PC-9 (cell line): ENCODE results near the gene RGS7. TPM values are rescaled to one million over a fixed set of nuclear protein-coding genes. Genes with fewer than 3 reads are reported as not detected.

Experiments
- Bru-seq: library from RNA; stranded (reverse); fragments of 400-500 nt; gene quantifications from one replicate; lab custom pipeline; 2021; lab: Mats Ljungman, UMichigan
- BruChase-seq, 2 experiments: library from RNA; stranded (reverse); fragments of 400-500 nt; gene quantifications; one replicate each; lab custom pipeline; 2021; lab: Mats Ljungman, UMichigan
- BruUV-seq: library from RNA; stranded (reverse); fragments of 400-500 nt; replicated peaks from 2 replicates; lab custom pipeline; 2021; lab: Mats Ljungman, UMichigan
- CTCF ChIA-PET: fragments of 300-600 bp; sonication (Branson Sonifier 250); formaldehyde crosslinking; loops from one replicate; lab custom pipeline; 2022; ENCODE audit warnings: antibody characterized with exemption; lab: Charles Lee
- POLR2A ChIA-PET: fragments of 300-600 bp; sonication (Branson Sonifier 250); formaldehyde crosslinking; loops from one replicate; lab custom pipeline; 2022; ENCODE audit warnings: antibody characterized with exemption; ENCODE audit not compliant: unreplicated experiment; lab: Charles Lee
- DNase-seq, 2 experiments: peaks; one replicate each; pipeline versions ENCODE4 v3.0.0 to v3.0.0-alpha.2; 2015 to 2022; ENCODE audit warnings: mixed read lengths in 1 of 2
- H2AFZ ChIP-seq: fragments of 200-600 bp; sonication (generic); 2 replicates; pipeline ENCODE4 v1.8.1; 2017; ENCODE audit warnings: antibody characterized with exemption
- H3F3A ChIP-seq: fragments of 200-600 bp; sonication (generic); 2 replicates; pipeline ENCODE4 v1.8.1; 2017; ENCODE audit warnings: antibody characterized with exemption, mild to moderate bottlenecking, low read depth; ENCODE audit not compliant: insufficient read depth
- H3K27ac ChIP-seq: fragments of 200-600 bp; sonication (generic); 2 replicates; pipeline ENCODE4 v1.6.1; 2016; ENCODE audit warnings: mixed run types
- H3K27me3 ChIP-seq: fragments of 200-600 bp; sonication (generic); 2 replicates; pipeline ENCODE4 v1.6.1; 2016; ENCODE audit warnings: low read depth, mixed run types; ENCODE audit not compliant: insufficient read depth
- H3K36me3 ChIP-seq: fragments of 200-600 bp; sonication (generic); 2 replicates; pipeline ENCODE4 v1.6.1; 2016; ENCODE audit warnings: low read depth, mixed run types
- H3K4me1 ChIP-seq: fragments of 200-600 bp; sonication (generic); replicated peaks from 2 replicates; pipeline ENCODE4 v1.6.1; 2016; ENCODE audit warnings: mixed run types; ENCODE audit not compliant: insufficient read depth
- H3K4me2 ChIP-seq: fragments of 200-600 bp; sonication (generic); 2 replicates; pipeline ENCODE4 v1.6.1; 2017; ENCODE audit warnings: mixed run types
- H3K4me3 ChIP-seq: fragments of 200-600 bp; sonication (generic); 2 replicates; pipeline ENCODE4 v1.6.1; 2016; ENCODE audit warnings: mixed run types
- H3K79me2 ChIP-seq: fragments of 200-600 bp; sonication (generic); 2 replicates; pipeline ENCODE4 v1.6.1; 2017; ENCODE audit warnings: low read depth, mixed run types
- H3K9me2 ChIP-seq: fragments of 200-600 bp; sonication (generic); 2 replicates; pipeline ENCODE4 v1.8.1; 2017; ENCODE audit warnings: mild to moderate bottlenecking; ENCODE audit not compliant: insufficient read depth
- H3K9me3 ChIP-seq: fragments of 200-600 bp; sonication (generic); 2 replicates; pipeline ENCODE4 v1.8.1; 2016; ENCODE audit warnings: low read depth; ENCODE audit not compliant: insufficient read depth
- H4K20me1 ChIP-seq: fragments of 200-600 bp; sonication (generic); 2 replicates; pipeline ENCODE4 v1.8.1; 2017; ENCODE audit not compliant: insufficient read depth
- CTCF ChIP-seq: fragments of 200-600 bp; sonication (generic); conservative IDR thresholded peaks from 2 replicates; pipeline ENCODE4 v1.6.1; 2017; ENCODE audit warnings: mixed run types, antibody characterized with exemption, mild to moderate bottlenecking, moderate library complexity
- EZH2 ChIP-seq: fragments of 200-600 bp; sonication (generic); IDR thresholded peaks from 2 replicates; pipeline ENCODE4 v1.8.0; 2017; ENCODE audit warnings: antibody characterized with exemption, low read depth
- intact Hi-C: fragments of 100-400 bp; cut with micrococcal nuclease; formaldehyde crosslinking; loops from one replicate; pipeline ENCODE4 v1.10.0; 2022; ENCODE audit not compliant: unreplicated experiment
- long read RNA-seq: library from polyadenylated mRNA; stranded (forward); transcript quantifications from one replicate; pipeline ENCODE4 v2.0.0, GENCODE V29; 2022
- total RNA-seq: library from RNA; stranded (reverse); gene quantifications from 2 replicates; pipeline ENCODE4 v1.2.3, GENCODE V29; 2021

Gene RGS7
- total RNA-seq (2.0 and 5.8 TPM in 2 replicates), Bru-seq, nascent RNA (percentile 41 among the genes with signal in this experiment), BruChase-seq, experiment 1, labeled RNA remaining after a 2-hour chase (percentile 37 among the genes with signal in this experiment), BruChase-seq, experiment 2, labeled RNA remaining after a 6-hour chase (percentile 24 among the genes with signal in this experiment)
- long read RNA-seq, partial matches to known transcripts = 2 of 24 reads
- long read RNA-seq, other reads (novel, unspliced or antisense) = 22 of 24 reads

- H3K4me2 ChIP-seq = no peak within 1 kb of the TSS
- H3K4me1 ChIP-seq = no peaks in the 10 kb centered on the region
- no peaks in the 10 kb centered on the region for H3K9me2 ChIP-seq
- no TSS peak for BruUV-seq
- no peak within 1 kb of the TSS for H3K4me3 ChIP-seq
- no peak for DNase-seq
- H4K20me1 ChIP-seq = no peaks in the 10 kb centered on the region
- H3K9me3 ChIP-seq = no peaks in the 10 kb centered on the region
- H3K36me3 ChIP-seq = no peaks in the 10 kb centered on the region
- ChIA-PET CTCF (no interaction called here), POLR2A (no interaction called here)
- no peak within 1 kb of the TSS for H3K27ac ChIP-seq
- no peaks in the 10 kb centered on the region for H3K27me3 ChIP-seq
- intact Hi-C loops = no loop called here
- TF ChIP-seq CTCF (no peak), EZH2 (no peak)
- H3K79me2 ChIP-seq = no peaks in the 10 kb centered on the region
- no peaks in the 10 kb centered on the region for H3F3A ChIP-seq
- no peak within 1 kb of the TSS for H2AFZ ChIP-seq
Measured at GRCh38 chr1:241356519-241357365, at the start of gene RGS7. RGS7 (minus strand) TSS chr1:241357205.

GRCh38 chr1:241406421-241406820 lies 49.4 kb upstream of the RGS7 start:
- H3K9me3 ChIP-seq = no peaks in the 10 kb centered on the region
- ChIA-PET CTCF (no interaction called here), POLR2A (no interaction called here)
- H3K4me2 ChIP-seq = no peak overlapping the region
- H3F3A ChIP-seq = no peaks in the 10 kb centered on the region
- intact Hi-C loops = no loop called here
- TF ChIP-seq CTCF = no peak
- no peak for TF ChIP-seq EZH2
- no peaks in the 10 kb centered on the region for H3K36me3 ChIP-seq
- no peak for DNase-seq
- H3K9me2 ChIP-seq = no peaks in the 10 kb centered on the region
- no peaks in the 10 kb centered on the region for H3K4me1 ChIP-seq
- peaks cover 40% of the 10 kb centered on the region for H3K27me3 ChIP-seq
- no TSS peak for BruUV-seq
- no peak overlapping the region for H3K4me3 ChIP-seq
- H2AFZ ChIP-seq = no peak overlapping the region
- no peaks in the 10 kb centered on the region for H4K20me1 ChIP-seq
- no peaks in the 10 kb centered on the region for H3K79me2 ChIP-seq
- H3K27ac ChIP-seq = no peak overlapping the region

- DNase-seq = no peak
- no peaks in the 10 kb centered on the region for H3F3A ChIP-seq
- H3K9me2 ChIP-seq = no peaks in the 10 kb centered on the region
- no peak overlapping the region for H2AFZ ChIP-seq
- no peaks in the 10 kb centered on the region for H4K20me1 ChIP-seq
- intact Hi-C loops = no loop called here
- no peak overlapping the region for H3K27ac ChIP-seq
- no peak overlapping the region for H3K4me2 ChIP-seq
- H3K9me3 ChIP-seq = no peaks in the 10 kb centered on the region
- H3K4me3 ChIP-seq = no peak overlapping the region
- no peaks in the 10 kb centered on the region for H3K79me2 ChIP-seq
- no peak for TF ChIP-seq CTCF
- TF ChIP-seq EZH2 = no peak
- H3K4me1 ChIP-seq = no peaks in the 10 kb centered on the region
- POLR2A ChIA-PET = no interaction called here
- H3K36me3 ChIP-seq = no peaks in the 10 kb centered on the region
- BruUV-seq = no TSS peak
- CTCF ChIA-PET = no interaction called here
- peaks cover 21% of the 10 kb centered on the region for H3K27me3 ChIP-seq
Measured at GRCh38 chr1:241401156-241401555, 44.2 kb upstream of the RGS7 start.
